Psoas muscle (tissue), 8 donors: ENCODE data around the gene SIN3B. TPM values are rescaled to one million over a fixed set of nuclear protein-coding genes. Genes with fewer than 3 reads are reported as not detected.

Experiments used
- ATAC-seq, 4 donors: fragments of 200-7000 bp; cut with Tn5 transposase; one replicate each; pipeline ENCODE4 v1.9.1; 2020; ENCODE audit warnings: moderate library complexity in 3 of 4, mild to moderate bottlenecking in 2 of 4
- DNase-seq, 2 donors: peaks; one replicate each; pipeline ENCODE4 v3.0.0-alpha.2; 2020
- H3K27ac ChIP-seq: fragments of 200-600 bp; one replicate; pipeline ENCODE4 v1.8.0; 2022
- H3K27me3 ChIP-seq, 3 donors: fragments of 200-600 bp in 1 of 3; one replicate each; pipeline versions ENCODE4 v1.6.1 to v1.8.0; 2013 to 2022; ENCODE audit warnings: low read length in 2 of 3, mild to moderate bottlenecking in 2 of 3, moderate library complexity in 1 of 3; ENCODE audit not compliant: insufficient read depth in 3 of 3
- H3K36me3 ChIP-seq, 2 donors: fragments of 200-600 bp in 1 of 2; one replicate each; pipeline versions ENCODE4 v1.6.1 to v1.8.0; 2013 to 2022; ENCODE audit warnings: low read depth in 1 of 2, mild to moderate bottlenecking in 1 of 2, moderate library complexity in 1 of 2; ENCODE audit not compliant: insufficient read depth in 1 of 2
- H3K4me1 ChIP-seq: fragments of 200-600 bp; one replicate; pipeline ENCODE4 v1.8.0; 2022
- H3K4me3 ChIP-seq: fragments of 200-600 bp; one replicate; pipeline ENCODE4 v1.8.0; 2022; ENCODE audit warnings: mild to moderate bottlenecking
- H3K9me3 ChIP-seq: fragments of 200-600 bp; one replicate; pipeline ENCODE4 v1.8.0; 2022
- WGBS, 3 donors: extraction: QIAGEN DNeasy Blood & Tissue Kit; methylation state at CpG; one replicate each; pipeline versions ENCODE4 v1.1.6 to v1.1.7; 2013; 5-methylcytosine and 5-hydroxymethylcytosine counted together
- intact Hi-C, 2 donors: fragments of 100-400 bp; cut with DNase I; formaldehyde crosslinking; loops; one replicate each; pipeline versions ENCODE4 v1.11.0 to v1.14.2; 2022
- polyA plus RNA-seq, 3 donors: library from polyadenylated mRNA; stranded (reverse); fragments of 200-250 nt; gene quantifications; one replicate each; pipeline ENCODE4 v1.2.3, GENCODE V29; 2013
- total RNA-seq, 4 donors: library from RNA; stranded (reverse); fragmentation: NEBNext Ultra II Directional in 2 of 4; extraction: Animal tissue kit (Norgen Biotek cat#: 25700) in 2 of 4; gene quantifications; one replicate each; pipeline versions ENCODE4 v1.2.1 to v1.2.4, GENCODE V29; 2021 to 2023
- TF ChIP-seq, protein P1 (sequence below): fragments of 200-600 bp; IDR thresholded peaks from one replicate; pipeline ENCODE4 v1.8.0; 2022; ENCODE audit warnings: antibody characterized with exemption
- donor health status: healthy with polysubstance abuse.
- donor health status: DM: no; HTN: no; CAD: no; lungs with moderate emphysema.
- donor health status: Bipolar disorder and iron deficiency.
- donor health status: healthy.
- donor health status: DM: yes; HTN: yes; CAD: no.
- donor health status: DM: no; HTN: no; CAD: no.
- donor health status: DM: no; HTN: no; CAD: no.
- donor health status: DM: yes; HTN: yes; CAD: no.

Gene SIN3B
- total and polyA plus RNA-seq, 7 donors = 11.8 to 23.8 (median 18.0) TPM

GRCh38 chr19:16895467-16896145 is 66.4 kb downstream of the SIN3B start:
- Histone ChIP-seq H3K4me1 (peaks cover 4% of the 10 kb centered on the region), H3K27ac (no peak overlapping the region), H3K27me3 (peaks cover 0 to 47% (median 12%) of the 10 kb centered on the region in 3 donors), H3K9me3 (no peaks in the 10 kb centered on the region), H3K36me3 (no peaks in the 10 kb centered on the region), H3K4me3 (peak overlapping the region; percentile 64)
- WGBS, 3 donors = 33 to 49% (median 41%) methylated on average over 30 of the region's 30 CpGs
- TF ChIP-seq, protein P1, sequence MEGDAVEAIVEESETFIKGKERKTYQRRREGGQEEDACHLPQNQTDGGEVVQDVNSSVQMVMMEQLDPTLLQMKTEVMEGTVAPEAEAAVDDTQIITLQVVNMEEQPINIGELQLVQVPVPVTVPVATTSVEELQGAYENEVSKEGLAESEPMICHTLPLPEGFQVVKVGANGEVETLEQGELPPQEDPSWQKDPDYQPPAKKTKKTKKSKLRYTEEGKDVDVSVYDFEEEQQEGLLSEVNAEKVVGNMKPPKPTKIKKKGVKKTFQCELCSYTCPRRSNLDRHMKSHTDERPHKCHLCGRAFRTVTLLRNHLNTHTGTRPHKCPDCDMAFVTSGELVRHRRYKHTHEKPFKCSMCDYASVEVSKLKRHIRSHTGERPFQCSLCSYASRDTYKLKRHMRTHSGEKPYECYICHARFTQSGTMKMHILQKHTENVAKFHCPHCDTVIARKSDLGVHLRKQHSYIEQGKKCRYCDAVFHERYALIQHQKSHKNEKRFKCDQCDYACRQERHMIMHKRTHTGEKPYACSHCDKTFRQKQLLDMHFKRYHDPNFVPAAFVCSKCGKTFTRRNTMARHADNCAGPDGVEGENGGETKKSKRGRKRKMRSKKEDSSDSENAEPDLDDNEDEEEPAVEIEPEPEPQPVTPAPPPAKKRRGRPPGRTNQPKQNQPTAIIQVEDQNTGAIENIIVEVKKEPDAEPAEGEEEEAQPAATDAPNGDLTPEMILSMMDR = no peak
- ATAC-seq (no peak), DNase-seq (no peak)
- intact Hi-C loops = loop anchor here in 1 of 2 donors (5.0 kb wide), 1 partner anchor 68 kb away; the partner anchor contains the start of gene SIN3B

- DNase-seq (peak in 1 of 2 donors; percentile 64), ATAC-seq (no peak)
- H3K27ac ChIP-seq = peak overlapping the region; percentile 46
- peak overlapping the region; percentile 64 for H3K4me3 ChIP-seq
- peaks cover 4% of the 10 kb centered on the region for H3K4me1 ChIP-seq
- peaks cover 0 to 47% (median 12%) of the 10 kb centered on the region in 3 donors for H3K27me3 ChIP-seq
- intact Hi-C loops = loop anchor here in 1 of 2 donors (5.0 kb wide), 1 partner anchor 69 kb away; the partner anchor contains the start of gene SIN3B
- no peaks in the 10 kb centered on the region for H3K9me3 ChIP-seq
- H3K36me3 ChIP-seq = no peaks in the 10 kb centered on the region
- 1 to 3% (median 1%) methylated on average over 43 to 66 of the region's 66 CpGs for WGBS, 3 donors
- TF ChIP-seq, protein P1 = no peak
These were observed 67.2 kb downstream of the SIN3B start for GRCh38 chr19:16896146-16897028.

- 1 to 2% (median 2%) methylated on average over 45 to 68 of the region's 68 CpGs for WGBS, 3 donors
- ATAC-seq (peak; percentile 83 to 88 (median 86)), DNase-seq (peak; percentile 92 to 94)
- Histone ChIP-seq H3K27ac (peak overlapping the region; percentile 65), H3K4me3 (peak overlapping the region; percentile 69), H3K4me1 (peaks cover 4% of the 10 kb centered on the region), H3K9me3 (no peaks in the 10 kb centered on the region), H3K36me3 (no peaks in the 10 kb centered on the region), H3K27me3 (peaks cover 0 to 47% (median 12%) of the 10 kb centered on the region in 3 donors)
- TF ChIP-seq, protein P1 = no peak
- intact Hi-C loops = loop anchor here in 1 of 2 donors (5.0 kb wide), 1 partner anchor 70 kb away; the partner anchor contains the start of gene SIN3B
These were observed 68.0 kb downstream of the SIN3B start for GRCh38 chr19:16897029-16897855.

GRCh38 chr19:16897856-16898161 is 68.6 kb downstream of the SIN3B start:
- Histone ChIP-seq H3K27ac (peak overlapping the region; percentile 65), H3K36me3 (no peaks in the 10 kb centered on the region), H3K27me3 (peaks cover 0 to 47% (median 12%) of the 10 kb centered on the region in 3 donors), H3K9me3 (no peaks in the 10 kb centered on the region), H3K4me3 (peak overlapping the region; percentile 69), H3K4me1 (peaks cover 4% of the 10 kb centered on the region)
- intact Hi-C loops = loop anchor here in 1 of 2 donors (5.0 kb wide), 1 partner anchor 71 kb away; the partner anchor contains the start of gene SIN3B
- DNase-seq (no peak), ATAC-seq (peak in 3 of 4 donors; percentile 7 to 17 (median 7))
- 12 to 13% (median 12%) methylated on average over 21 to 30 of the region's 30 CpGs for WGBS, 3 donors
- TF ChIP-seq, protein P1 = no peak
